HS-5 (cell line): ENCODE measurements around the gene FAM72B.
"Not testable (repeated sequence)": the region's sequence is repeated elsewhere in the genome, so short reads cannot be mapped to it uniquely, and the experiment has no call there.

Experiments used
- DNase-seq: peaks from one replicate; pipeline ENCODE4 v3.0.0-alpha.2; 2012; ENCODE audit warnings: low read depth

The FAM72B gene

GRCh38 chr1:121200232-121200631 is 16.1 kb upstream of the FAM72B start:
- not testable (repeated sequence) for DNase-seq

DNA sequence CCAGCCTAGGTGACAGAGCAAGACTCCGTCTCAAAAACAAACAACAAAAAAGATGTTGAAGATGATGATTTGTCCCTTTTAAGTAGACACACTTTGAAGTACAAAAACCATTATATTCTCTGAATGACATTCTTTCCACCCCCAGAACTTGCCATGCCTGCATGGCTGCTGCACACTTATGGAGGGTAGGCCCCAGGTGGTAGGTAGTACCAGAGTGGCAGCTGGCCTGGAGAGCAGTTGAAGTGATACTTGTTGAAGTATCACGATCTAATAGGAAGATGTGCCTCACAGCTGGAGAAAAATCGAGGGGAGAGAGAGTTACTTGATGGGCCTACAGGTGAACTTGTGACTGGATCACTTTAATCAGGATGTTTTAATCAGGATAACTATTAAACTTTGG is 15.6 kb upstream of the FAM72B start:
- DNase-seq: not testable (repeated sequence)

- not testable (repeated sequence) for DNase-seq
Observed at GRCh38 chr1:121197095-121197882, 13.1 kb upstream of the FAM72B start.

DNA sequence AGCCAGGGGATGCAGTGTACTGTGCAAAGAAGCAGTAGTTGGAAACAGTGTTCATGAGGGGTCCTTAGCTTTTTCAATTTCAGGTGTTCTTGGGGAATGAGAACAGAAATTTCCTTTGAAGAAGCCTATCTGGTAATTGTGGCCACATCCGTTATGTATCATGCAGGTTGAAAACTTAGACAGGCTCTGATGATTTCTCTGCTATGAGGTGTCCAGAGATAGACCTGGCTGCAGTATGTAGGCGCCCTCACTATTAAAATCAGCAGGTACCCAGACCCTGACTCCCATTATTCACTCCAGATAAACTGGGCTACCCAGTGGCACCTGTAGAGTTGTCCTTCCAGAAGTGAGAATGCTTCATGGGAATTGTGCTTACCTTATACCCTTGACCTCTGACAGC is 8.4 kb upstream of the FAM72B start:
- DNase-seq: not testable (repeated sequence)

GRCh38 chr1:121187914-121188313 is 3.8 kb upstream of the FAM72B start:
- not testable (repeated sequence) for DNase-seq

DNA sequence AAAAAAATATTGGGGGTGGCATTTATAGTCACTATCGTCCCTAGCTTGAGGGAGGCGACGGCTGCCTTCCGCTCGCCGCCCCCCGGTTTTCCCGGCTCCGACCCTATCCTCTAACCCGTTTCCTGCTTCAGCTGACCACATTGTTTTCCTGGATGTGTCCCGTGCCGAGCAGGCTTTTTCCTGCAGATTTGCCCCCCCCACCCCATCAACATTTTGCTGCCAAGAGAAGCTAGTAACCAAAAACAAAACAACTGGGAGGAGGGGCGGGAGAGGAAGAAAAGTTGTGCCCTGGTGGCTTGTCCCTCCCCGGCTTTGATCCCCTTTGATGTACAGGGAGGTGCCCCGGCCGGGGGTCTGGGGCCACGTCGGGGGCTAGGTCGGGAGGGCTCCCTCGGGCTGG is 2.1 kb upstream of the FAM72B start:
- not testable (repeated sequence) for DNase-seq

DNA sequence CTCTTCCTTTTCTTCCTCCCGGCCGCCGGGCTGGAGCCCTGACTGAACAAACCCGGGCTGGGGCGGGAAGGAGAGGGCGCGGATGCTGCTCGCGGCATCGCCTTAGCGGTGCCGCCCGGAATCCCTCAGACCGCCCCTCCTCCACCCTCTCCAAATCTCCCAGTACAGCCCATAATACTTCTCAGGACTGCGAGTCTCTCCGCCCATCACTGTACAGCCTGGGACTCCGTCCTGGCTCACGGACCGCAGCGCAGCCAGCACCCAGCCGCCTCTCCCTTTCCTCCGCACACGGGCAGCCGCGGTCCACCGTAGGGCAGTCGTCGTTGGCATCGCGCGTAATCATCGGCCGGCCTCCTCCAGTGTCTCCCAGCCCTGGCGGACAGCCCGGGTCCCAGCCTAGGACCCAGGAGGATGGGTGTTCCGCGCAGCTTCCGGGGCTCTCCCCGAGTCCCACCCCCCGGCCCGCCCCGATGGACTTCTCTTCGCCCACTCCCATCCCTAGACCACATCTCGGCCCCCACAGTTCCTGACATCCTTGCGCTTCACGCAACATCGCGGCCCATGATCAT is 1.1 kb upstream of the FAM72B start:
- not testable (repeated sequence) for DNase-seq

GRCh38 chr1:121183867-121184266 is 273 bp downstream of the FAM72B start:
- DNase-seq: not testable (repeated sequence)

DNA sequence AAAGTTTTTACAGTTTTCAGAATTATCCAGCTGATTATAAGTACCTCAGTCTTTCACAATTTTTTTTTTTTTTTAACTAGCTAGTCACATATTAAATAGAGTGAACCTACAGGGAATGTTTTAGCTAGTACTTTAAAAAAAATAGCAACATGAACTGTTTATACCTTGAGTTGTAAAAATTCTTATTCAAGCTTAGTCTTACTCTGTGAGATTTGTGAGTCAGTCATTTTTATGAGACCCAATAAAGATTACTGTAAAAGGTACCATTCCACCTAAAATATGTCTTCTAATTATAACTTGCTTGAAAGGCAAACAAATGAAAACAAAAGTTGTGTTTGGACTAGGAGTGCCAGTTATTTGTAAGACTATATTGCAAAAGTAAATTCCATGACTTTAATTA is 5.9 kb downstream of the FAM72B start:
- DNase-seq: not testable (repeated sequence)

GRCh38 chr1:121176649-121177048 is 7.5 kb downstream of the FAM72B start:
- DNase-seq: not testable (repeated sequence)

DNA sequence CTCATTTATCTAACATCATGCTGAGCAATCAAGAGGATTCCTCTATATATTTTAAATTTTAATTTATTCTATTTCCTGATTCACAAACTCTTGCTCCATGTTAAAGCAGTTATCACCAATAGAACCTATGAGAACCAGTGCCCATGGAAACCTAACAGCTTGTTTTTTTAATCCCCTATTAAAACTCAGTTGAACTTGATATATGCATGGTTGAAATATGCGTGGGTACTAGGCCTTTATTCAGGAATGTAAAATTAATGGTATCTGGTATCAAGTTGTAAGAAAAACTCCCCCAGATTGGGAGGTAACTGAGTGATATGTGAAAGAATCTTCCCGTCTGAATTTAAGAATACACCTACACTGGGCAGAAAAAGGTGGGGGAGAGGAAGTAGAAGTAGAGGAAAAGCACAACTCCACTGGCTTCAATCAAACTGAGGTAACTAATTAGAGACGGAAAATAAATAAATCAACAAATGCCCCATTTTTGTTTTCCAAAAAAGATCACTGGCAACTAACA is 15.9 kb downstream of the FAM72B start:
- DNase-seq: not testable (repeated sequence)

DNA sequence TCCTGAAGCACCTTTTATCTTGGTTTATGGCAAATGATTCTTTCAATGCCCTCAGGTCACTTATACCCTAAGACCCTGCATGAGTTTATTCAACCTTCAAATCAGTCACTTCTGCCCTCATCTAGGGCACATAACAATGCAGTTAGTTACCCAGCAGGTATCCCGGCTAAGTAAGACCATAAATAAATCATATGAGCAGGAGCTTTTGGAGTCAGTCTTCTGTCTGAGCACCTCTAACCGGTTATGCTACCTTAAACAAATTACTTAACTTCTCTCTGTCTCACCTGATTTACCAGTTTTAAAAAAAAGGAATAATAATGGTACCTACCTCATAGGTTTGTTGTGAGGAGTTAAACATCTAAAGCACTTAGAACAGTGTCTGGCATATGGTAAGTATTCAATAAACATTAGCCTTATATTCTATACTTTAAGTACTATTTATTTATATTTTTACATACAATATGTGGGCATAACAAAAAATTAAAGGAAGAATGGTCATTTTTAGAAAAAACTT is 16.9 kb downstream of the FAM72B start:
- not testable (repeated sequence) for DNase-seq

DNA sequence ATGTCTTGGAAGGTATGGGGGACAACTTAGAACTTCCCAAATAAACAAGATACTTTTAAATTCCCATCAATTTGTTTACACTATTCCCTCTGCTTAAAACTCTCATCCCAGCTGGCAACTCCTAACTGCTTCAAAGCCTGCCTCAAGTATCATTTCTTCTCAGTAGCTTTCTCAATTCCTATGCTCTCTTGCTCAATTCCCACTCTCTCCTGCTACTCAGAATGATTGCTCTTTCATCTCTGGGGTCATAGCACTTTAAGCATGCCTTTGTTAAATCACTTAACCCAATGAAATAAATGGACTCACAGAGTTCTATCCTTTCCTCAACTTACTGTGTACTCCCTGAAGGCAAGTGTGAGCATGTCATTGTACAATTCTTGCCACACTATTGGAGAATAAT is 18.8 kb downstream of the FAM72B start:
- DNase-seq: not testable (repeated sequence)

- not testable (repeated sequence) for DNase-seq
Observed at GRCh38 chr1:121163850-121164757, 20.0 kb downstream of the FAM72B start.

DNA sequence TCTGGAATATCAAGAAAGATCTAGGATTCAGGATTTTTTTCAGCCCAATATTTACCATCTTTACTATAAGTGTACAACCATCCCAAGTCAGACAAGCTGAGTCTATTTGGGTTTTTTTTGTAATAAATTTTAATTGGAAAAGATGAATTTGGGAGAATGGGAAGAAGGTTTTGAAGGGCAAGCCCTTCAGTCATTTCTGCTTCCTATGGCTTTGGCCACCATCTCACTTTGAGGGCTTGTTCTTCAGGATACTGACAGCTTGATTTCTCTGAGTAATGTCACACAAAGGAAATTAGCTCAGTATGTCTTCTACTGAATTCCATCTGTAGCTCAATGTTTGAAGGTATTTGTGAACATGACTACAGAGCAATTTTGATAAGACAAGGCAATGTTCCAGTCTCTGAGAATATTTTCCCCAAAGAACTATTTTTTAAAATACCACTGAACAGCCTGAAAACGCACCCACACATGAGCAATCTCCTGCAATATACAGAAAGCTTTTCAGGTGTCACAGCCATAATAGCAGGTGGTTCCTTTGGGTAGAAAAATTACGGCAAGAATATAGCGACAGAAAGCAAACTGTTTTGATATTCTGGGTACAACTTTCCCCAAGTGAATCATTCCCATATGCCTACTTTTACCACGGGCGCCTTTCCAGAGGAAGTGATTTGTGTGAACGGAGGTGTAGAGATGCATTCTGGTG is 22.8 kb downstream of the FAM72B start:
- DNase-seq: not testable (repeated sequence)

DNA sequence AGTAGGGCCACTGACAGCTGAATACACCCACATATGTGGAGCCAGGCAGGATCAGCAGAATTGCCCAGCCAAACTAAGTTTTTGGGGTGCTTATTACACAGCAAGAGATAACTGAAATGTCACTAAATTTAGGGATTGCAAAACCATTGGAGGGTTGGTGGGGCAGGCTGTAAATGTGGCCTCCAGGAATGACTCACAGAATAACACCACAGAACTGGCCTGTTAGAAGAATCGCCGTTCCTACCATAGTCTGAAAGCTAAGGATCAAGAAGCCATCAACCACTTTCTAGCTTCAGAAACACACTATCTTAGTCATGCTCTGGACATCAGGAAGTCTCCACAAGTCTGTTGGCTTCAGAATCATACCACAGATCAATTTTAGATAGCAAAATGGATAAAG is 24.0 kb downstream of the FAM72B start:
- not testable (repeated sequence) for DNase-seq

GRCh38 chr1:121157609-121158008 is 26.5 kb downstream of the FAM72B start:
- not testable (repeated sequence) for DNase-seq

GRCh38 chr1:121156958-121157603 is 27.1 kb downstream of the FAM72B start:
- DNase-seq: not testable (repeated sequence)

GRCh38 chr1:121155671-121156358 is 28.3 kb downstream of the FAM72B start:
- DNase-seq: peak; percentile 2

DNA sequence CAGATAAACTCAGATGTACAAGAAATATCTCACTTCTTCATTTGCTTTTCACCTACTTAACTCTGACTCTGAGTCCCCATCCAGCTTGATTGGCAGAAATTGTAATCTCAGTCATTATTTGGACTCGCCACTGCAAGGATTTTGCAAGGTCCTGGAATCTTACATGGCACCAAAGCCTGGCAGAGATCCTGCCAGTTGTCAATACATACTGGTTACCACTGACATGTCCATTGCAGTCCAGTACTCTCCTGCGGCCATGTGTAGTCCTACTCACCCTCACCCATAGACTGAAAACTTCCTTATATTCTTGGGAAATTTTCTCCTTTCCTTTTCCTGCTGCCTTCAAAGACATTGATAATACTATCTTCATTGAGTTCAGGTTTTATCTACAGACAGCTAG is 29.3 kb downstream of the FAM72B start:
- DNase-seq: not testable (repeated sequence)
